Mucosa of descending colon (tissue), 3 donors: ENCODE results near the gene VPS8. TPM values are rescaled to one million over a fixed set of nuclear protein-coding genes. Genes with fewer than 3 reads are reported as not detected.

Experiments
- ATAC-seq: fragments of 200-7000 bp; cut with Tn5 transposase; one replicate; pipeline ENCODE4 v1.9.1; 2020; ENCODE audit warnings: mild to moderate bottlenecking, moderate library complexity
- DNase-seq, 3 donors: peaks; one replicate each; pipeline ENCODE4 v3.0.0-alpha.2; 2020
- H3K36me3 ChIP-seq: fragments of 200-600 bp; one replicate; pipeline ENCODE4 v1.8.0; 2021; ENCODE audit warnings: low read depth, mild to moderate bottlenecking
- H3K4me1 ChIP-seq: fragments of 200-600 bp; one replicate; pipeline ENCODE4 v1.8.0; 2021; ENCODE audit warnings: low read depth, mild to moderate bottlenecking
- H3K4me3 ChIP-seq: fragments of 200-600 bp; one replicate; pipeline ENCODE4 v1.8.0; 2021; ENCODE audit warnings: mild to moderate bottlenecking
- H3K9me3 ChIP-seq: fragments of 200-600 bp; one replicate; pipeline ENCODE4 v1.8.0; 2021; ENCODE audit warnings: mild to moderate bottlenecking
- CTCF ChIP-seq: fragments of 200-600 bp; IDR thresholded peaks from one replicate; pipeline ENCODE4 v1.8.0; 2022; ENCODE audit warnings: antibody characterized with exemption, mild to moderate bottlenecking
- intact Hi-C, 2 donors: fragments of 100-400 bp; cut with DNase I in 1 of 2; cut with micrococcal nuclease in 1 of 2; formaldehyde crosslinking; loops; one replicate each; pipeline versions ENCODE4 v1.11.0 to v1.11.1; 2022; cut with DNase I, micrococcal nuclease
- total RNA-seq, 3 donors: library from RNA; stranded (reverse); fragmentation: NEBNext Ultra II Directional in 2 of 3; extraction: Animal tissue kit (Norgen Biotek cat#: 25700) in 2 of 3; gene quantifications; one replicate each; pipeline versions ENCODE4 v1.2.1 to v1.2.4, GENCODE V29; 2021 to 2023
- donor health status: DM: no; HTN: no; CAD: no; lungs with moderate emphysema.
- donor health status: DM: no; HTN: no; CAD: no.
- donor health status: DM: no; HTN: yes; CAD: no.

The VPS8 gene
- total RNA-seq, 3 donors from 2014 or later, result 57.6 to 92.6 (median 74.7) TPM

- no peak for TF ChIP-seq CTCF
- intact Hi-C loops, result no loop called here
- DNase-seq (no peak), ATAC-seq (no peak)
- Histone ChIP-seq H3K4me3 (no peak overlapping the region), H3K4me1 (no peaks in the 10 kb centered on the region), H3K9me3 (no peaks in the 10 kb centered on the region), H3K36me3 (no peaks in the 10 kb centered on the region)
Observed at GRCh38 chr3:184773283-184774186, 38.4 kb upstream of the VPS8 start.

GRCh38 chr3:184776916-184777315 lies 35.0 kb upstream of the VPS8 start:
- Histone ChIP-seq H3K9me3 (no peaks in the 10 kb centered on the region), H3K4me3 (no peak overlapping the region), H3K36me3 (no peaks in the 10 kb centered on the region), H3K4me1 (no peaks in the 10 kb centered on the region)
- ATAC-seq (no peak), DNase-seq (no peak)
- intact Hi-C loops, result no loop called here
- no peak for TF ChIP-seq CTCF

GRCh38 chr3:184777566-184778356 lies 34.2 kb upstream of the VPS8 start:
- peak; percentile 41 for TF ChIP-seq CTCF
- Histone ChIP-seq H3K4me3 (no peak overlapping the region), H3K9me3 (no peaks in the 10 kb centered on the region), H3K4me1 (no peaks in the 10 kb centered on the region), H3K36me3 (no peaks in the 10 kb centered on the region)
- intact Hi-C loops, result no loop called here
- ATAC-seq, result peak; percentile 94
- peak in 2 of 3 donors; percentile 69 to 98 for DNase-seq

GRCh38 chr3:184778426-184779332 lies 33.3 kb upstream of the VPS8 start:
- Histone ChIP-seq H3K4me3 (no peak overlapping the region), H3K36me3 (no peaks in the 10 kb centered on the region), H3K9me3 (no peaks in the 10 kb centered on the region), H3K4me1 (no peaks in the 10 kb centered on the region)
- no peak for TF ChIP-seq CTCF
- intact Hi-C loops, result no loop called here
- DNase-seq (no peak), ATAC-seq (no peak)

- TF ChIP-seq CTCF, result no peak
- Histone ChIP-seq H3K4me1 (no peaks in the 10 kb centered on the region), H3K4me3 (no peak overlapping the region), H3K36me3 (no peaks in the 10 kb centered on the region), H3K9me3 (no peaks in the 10 kb centered on the region)
- intact Hi-C loops, result no loop called here
- no peak for DNase-seq
- ATAC-seq, result no peak
Observed at GRCh38 chr3:184780981-184781515, 30.9 kb upstream of the VPS8 start.
